ENCODE results near the gene DTHD1.

DTHD1 gene

DNA sequence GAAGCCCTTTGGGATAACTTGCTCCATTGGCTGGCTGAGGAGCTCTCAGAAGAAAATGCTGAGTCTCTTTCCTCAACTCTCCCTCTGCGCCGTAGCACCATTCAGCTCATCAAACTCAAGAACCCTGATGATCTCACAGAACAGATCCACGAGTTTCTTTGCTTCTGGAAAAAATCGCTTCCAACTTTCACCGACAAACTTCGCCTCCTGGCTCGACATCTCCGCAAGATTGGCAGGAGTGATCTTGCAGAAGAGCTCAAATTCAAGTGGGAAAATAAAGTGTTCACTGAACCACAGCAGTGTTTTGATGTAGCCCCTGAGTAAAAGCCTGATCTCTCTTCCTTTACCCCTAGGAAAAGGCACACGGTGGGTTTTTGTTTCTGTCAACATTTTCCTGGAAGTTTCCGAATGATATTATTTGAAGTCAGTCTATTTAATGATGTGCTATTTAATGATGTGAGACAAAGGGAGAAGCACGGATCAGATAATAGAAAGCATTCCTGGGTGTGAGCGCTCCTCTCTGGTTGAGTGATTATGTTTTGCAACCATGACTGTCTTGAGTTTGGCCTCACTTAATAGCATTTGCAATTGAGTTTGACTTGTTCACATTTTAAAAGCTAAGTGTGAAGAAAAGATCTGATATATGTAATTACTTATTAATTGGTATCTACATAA is 62.2 kb downstream of the DTHD1 start:
- DNase-seq (ENCODE audit: low read depth in 2 of 2), result no peak

DNA sequence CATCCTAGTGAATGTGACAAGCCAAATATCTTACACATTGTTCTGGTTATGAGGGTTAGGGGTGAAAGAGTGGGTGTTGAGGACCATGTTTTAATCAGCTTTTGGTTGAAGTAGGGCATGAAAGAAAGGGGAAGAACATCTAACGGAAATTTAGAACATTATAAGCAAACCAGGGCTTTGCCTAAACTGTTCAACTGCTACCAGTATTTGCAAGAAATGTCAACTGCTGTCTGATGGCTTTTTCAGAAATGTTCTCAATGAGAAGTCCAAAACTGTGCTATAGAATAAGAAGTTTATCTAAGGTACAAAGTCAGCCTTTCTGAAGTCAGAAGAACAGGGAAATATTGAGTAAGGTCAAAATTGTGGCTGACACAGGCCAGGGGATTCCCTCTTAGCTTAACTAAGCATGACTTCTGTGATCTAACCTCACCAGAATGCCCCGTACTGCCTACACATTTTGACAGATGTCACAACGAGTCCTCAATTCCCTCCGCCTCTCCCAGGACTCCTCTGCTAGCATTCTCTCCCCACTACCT is 67.1 kb downstream of the DTHD1 start:
- no peak for DNase-seq (ENCODE audit: low read depth in 2 of 2)

DNA sequence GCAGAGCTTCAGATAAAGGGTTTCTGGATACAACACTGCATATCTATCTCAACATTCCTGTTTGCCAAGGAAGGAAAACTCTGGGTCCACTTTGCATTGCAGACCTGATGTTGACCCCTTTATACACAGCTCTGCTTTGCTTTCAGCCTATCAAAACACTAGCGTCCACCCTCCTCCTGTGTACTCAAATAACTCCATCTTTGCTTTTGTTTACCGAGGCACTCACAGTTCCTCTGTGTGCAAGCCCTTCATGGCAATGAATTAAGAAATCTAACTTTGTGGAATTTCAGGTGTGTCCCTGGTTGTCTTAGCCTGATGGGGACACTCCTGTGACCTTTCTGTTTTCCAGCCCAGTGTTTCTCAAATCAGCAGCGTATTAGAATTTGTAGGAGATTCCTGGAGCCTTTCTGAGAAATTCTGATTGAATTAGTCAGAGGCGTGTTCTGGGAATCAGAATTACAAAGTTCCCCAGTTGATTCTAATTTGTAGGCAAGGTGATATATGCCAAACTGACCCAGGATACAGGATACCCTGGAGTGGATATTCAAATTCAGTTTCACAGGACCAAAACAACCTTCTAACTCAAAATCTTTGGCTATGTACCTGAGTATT is 68.6 kb downstream of the DTHD1 start:
- DNase-seq (ENCODE audit: low read depth in 2 of 2), result no peak

GRCh38 chr4:36351082-36351666 is 69.8 kb downstream of the DTHD1 start:
- peak; percentile 59 for DNase-seq (ENCODE audit: low read depth in 2 of 2)

- DNase-seq (ENCODE audit: low read depth in 2 of 2), result no peak
These were observed 72.6 kb downstream of the DTHD1 start for GRCh38 chr4:36353998-36354397.

DNA sequence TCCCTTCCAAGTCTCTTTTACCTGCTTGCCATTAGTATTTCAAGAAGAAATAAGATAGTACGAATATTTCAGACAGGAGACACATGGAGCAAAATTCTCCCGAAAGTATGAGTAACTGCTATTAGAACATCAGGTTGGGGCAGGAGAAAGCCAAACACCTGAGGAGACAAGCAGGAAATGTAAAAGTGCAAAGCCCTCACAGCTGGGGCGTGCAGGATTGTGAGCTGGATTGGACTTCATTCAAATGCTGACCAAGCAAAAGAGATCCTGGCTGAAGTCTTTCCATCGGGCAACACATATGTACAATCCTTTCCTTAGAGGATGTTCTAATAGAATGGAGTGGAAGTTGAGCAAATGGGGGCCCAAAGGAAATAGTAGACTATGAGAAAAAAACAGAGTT is 76.8 kb downstream of the DTHD1 start:
- DNase-seq (ENCODE audit: low read depth in 2 of 2), result no peak

DNA sequence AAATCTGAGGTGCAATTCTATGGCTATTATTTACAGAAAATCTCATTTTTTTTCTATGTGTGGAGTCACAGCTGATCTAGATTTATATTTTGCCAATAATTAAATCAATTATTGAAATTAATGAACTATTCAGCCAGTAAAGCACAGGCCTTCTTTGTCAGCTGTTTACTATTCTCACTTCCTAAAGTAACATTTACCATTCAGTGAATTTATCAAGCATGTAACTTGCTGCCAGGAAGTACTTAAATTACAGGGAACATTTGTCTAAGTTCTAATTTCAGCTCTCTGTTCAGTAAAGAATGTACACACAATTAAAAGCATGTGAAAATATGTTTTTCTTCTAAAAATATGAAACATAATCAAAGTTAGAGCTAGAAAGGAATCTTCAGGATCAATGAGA is 79.3 kb downstream of the DTHD1 start:
- no peak for DNase-seq (ENCODE audit: low read depth in 2 of 2)

DNA sequence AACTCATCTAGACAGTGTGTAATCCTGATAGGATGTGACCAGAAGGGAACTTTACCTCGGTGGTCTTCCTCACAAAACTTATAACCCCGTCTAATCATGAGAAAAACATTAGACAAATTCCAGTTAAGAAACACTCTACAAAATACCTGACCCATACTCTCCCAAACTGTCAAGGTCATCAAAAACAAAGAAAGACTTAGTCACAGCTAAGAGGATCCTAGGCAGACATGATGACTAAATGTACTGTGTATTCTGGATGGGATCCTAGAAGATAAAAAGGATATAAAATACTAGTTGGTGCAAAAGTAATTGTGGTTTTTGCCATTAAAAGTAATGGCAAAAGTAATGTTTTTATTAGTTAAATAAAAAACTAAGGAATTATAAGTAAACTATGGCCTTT is 81.6 kb downstream of the DTHD1 start:
- no peak for DNase-seq (ENCODE audit: low read depth in 2 of 2)

DNA sequence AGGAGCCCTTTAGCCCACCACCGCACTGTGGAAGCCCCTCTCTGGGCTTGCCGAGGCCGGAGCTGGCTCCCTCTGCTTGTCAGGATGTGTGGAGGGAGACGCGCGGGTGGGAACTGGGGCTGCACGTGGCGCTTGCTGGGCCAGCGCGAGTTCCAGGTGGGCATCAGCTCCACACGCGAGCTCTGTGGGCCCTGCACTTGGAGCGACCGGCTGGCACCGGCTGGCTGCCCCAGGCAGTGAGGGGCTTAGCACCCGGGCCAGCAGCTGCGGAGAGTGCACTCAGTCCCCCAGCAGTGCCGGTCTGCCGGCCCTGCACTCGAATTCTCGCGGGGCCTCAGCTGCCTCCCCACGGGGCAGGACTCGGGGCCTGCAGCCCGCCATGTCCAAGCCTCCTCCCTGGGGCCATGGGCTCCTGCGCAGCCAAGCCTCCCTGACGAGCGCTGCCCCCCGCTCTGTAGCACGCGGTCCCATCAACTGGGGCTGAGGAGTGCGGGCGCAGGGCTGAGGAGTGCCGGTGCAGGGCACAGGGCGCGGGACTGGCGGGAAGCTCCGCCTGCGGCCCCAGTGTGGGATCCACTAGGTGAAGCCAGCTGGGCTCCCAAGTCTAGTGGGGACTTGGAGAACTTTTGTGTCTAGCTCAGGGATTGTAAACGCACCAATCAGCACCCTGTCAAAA is 93.6 kb downstream of the DTHD1 start:
- no peak for DNase-seq (ENCODE audit: low read depth in 2 of 2)

- peak in 1 of 2 donors; percentile 5 for DNase-seq (ENCODE audit: low read depth in 2 of 2)
These were observed 104.6 kb downstream of the DTHD1 start for GRCh38 chr4:36385951-36386571.

DNA sequence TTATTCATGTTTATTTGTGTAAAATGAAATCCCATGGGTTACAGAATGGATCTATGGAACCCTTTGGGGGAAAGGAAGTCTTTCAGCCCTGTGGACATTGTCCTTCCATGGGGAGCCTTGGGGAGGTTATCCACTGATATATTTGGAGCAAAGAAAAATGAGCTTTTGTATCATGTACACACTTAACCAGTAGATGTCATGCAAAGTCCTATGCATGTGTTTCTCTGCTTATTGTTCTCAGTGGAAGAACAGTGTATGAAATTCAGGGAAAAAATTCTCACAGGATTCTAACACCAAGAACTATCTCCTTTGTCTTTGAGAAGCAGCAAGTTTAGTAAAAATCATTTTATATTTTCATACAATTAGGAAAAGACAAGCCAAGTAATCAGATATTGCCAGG is 105.3 kb downstream of the DTHD1 start:
- DNase-seq (ENCODE audit: low read depth in 2 of 2), result no peak

- DNase-seq (ENCODE audit: low read depth in 2 of 2), result no peak
These were observed 107.3 kb downstream of the DTHD1 start for GRCh38 chr4:36388710-36389109.

GRCh38 chr4:36391411-36391810 is 110.0 kb downstream of the DTHD1 start:
- no peak for DNase-seq (ENCODE audit: low read depth in 2 of 2)

GRCh38 chr4:36392024-36392423 is 110.6 kb downstream of the DTHD1 start:
- no peak for DNase-seq (ENCODE audit: low read depth in 2 of 2)

DNA sequence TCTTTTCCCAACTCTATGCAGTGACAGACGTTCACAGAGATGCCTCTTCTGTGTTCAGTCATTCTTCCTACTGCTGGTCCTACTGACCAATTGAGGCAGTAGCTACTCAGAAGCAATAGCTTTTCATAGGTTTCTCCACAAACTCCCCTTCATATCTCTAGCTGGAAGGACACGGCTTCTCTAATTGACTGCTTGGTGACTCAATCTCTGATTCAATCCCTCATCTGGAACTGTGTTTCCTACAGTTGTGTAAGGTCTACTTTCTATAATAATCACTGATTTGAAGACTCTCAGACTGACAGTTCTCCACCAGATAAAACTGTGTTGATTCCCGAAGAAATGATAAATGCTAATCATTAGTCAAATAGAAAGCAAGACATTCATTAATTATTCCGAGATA is 111.5 kb downstream of the DTHD1 start:
- DNase-seq (ENCODE audit: low read depth in 2 of 2), result no peak

Measured in stimulated activated CD8-positive, alpha-beta memory T cell treated with anti-CD3 and anti-CD28 coated beads, Interleukin-2, amount 100 ng/mL, for 1 hour (primary cell).